Measurements from ENCODE around the gene PAQR5.
"Not testable (repeated sequence)": the region's sequence is repeated elsewhere in the genome, so short reads cannot be mapped to it uniquely, and the experiment has no call there.

The PAQR5 gene

DNA sequence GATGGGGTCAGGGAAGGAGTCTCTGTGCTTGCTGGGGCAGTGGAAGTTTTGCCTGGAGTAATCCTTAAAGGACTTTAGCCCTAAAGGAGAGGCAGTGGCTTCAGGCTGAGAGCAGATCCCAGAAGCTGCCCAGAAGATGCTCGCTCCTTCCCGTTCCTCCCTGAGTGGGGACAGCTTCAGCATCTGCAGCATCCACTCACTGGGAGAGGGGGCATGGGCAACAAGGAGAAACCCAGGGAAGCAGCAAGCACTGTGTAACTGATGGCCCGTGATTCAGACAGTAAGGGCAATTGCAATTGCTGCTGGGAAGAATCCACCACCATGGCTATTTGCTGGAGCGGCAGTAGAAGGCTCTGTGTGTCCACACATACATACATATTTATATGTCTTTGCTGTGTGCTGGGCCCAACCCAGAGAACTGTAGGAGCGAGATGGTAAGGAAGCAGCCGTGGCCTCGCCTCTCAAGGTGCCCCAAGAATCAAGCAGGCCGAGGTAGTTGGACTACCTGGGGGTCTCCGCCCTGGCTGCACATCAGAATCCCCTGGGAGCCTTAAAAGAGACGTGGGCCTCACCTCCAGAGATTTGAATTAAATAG is 5.8 kb upstream of the PAQR5 start:
- DNase-seq (ENCODE audit: low read depth, low spot score), result no peak

DNA sequence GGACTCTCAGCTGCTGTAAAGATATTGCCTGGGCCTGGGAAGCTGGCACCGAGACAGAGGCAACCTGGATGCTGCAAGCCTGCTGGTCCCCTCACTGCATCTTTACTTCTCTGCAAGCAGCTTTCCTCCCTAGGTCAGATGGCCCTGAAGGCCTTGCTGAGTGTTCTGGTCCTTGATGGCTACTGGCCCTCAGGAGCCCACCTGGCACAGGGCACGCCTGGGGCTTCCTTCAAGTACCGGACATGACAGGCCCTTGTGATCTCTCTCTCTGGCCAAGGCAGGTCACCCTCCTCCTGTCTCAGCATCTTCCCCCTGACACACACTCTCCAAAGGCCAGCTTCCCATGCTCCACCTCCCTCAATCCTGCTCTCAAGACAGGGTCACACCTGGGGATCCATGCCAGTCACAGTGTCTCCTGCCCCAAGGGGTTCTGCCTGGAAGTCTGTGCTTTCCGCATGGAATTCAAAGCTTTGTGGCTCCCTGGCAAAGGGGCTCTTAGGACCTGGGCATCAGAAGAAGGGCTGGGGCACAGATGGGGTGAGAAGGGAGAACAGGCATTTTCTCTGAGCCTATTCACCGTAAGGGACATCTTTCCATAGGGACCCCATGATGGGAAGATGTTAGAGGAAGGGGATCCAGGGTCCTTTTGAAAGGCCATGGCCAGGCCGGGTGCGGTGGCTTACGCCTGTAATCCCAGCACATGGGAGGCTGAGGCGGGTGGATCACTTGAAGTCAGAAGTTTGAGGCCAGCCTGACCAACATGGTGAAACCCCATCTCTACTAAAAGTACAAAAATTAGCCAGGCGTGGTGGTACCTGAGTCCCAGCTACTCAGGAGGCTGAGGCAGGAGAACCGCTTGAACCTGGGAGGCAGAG is 4.7 kb upstream of the PAQR5 start:
- DNase-seq (ENCODE audit: low read depth, low spot score), result no peak

DNA sequence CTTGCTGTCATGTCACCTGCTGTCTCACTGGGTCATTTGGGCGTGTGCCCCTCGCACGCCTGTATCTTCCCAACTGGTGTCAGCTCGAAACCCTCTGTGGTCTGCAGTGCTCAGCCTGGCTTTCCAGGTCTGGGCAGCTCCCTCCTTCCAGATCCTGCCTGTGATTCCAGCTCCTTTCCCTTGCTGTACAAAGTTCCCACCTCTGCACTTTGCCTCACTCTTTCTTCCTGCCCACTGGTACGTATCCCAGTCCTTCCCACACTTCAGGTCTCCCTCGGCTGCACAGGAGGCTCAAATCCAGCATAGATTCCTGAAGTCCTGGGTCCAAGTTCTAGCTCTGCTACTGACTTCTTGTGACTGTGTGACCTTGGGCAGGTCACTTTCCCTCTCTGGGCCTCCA is 2.1 kb upstream of the PAQR5 start:
- DNase-seq (ENCODE audit: low read depth, low spot score), result no peak

DNA sequence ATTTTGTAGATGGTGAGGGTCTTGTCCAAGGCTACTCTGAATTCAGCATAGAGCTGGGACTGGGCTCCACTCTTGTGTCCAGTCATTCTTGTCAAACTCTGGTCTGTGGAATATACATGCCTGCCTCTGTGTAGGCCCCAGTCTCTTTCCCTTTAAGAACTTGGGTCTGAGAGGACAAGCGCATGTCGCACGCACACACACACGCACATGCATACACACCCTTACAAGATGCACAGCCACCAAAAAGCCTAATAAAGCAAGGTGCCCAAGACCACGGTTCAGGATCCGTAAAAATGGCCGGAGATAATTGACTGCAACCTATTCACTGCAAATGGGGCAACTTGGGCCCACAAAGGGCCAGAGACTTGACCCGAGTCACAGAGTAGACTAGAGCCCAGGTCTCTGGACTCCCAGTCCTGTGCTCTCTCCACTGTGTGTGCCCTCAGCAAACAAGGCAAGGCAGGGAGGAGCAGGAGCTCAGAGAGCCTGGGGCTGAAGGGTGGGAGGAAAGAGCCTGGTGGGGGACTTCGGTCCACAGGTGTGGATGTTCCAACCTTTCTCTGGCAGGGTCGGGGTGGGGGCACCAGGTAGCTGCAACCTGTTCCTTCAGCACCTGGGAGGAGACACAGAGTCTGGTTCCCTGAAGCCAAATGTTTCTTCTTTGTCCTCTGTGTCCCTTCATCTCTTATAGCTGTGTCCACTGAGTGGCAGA is 914 bp upstream of the PAQR5 start:
- DNase-seq (ENCODE audit: low read depth, low spot score), result no peak

DNA sequence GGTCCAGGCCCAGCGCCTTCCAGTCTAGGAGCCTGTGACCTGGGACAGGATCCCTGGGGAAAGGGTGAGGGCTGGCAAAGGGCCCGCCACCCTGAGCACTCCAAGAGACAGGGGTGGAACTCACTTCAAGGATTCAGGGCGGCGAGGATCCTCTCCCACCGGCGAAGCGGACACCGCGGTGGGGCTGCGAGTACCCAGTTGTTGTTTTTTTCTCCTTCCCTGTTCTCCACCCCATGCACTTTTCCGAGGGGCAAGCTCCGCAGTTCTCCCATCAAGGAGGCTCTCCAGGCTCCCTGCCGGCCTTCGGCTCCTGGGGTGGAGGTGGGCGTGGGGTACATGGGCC is 387 bp upstream of the PAQR5 start:
- DNase-seq (ENCODE audit: low read depth, low spot score), result no peak

DNA sequence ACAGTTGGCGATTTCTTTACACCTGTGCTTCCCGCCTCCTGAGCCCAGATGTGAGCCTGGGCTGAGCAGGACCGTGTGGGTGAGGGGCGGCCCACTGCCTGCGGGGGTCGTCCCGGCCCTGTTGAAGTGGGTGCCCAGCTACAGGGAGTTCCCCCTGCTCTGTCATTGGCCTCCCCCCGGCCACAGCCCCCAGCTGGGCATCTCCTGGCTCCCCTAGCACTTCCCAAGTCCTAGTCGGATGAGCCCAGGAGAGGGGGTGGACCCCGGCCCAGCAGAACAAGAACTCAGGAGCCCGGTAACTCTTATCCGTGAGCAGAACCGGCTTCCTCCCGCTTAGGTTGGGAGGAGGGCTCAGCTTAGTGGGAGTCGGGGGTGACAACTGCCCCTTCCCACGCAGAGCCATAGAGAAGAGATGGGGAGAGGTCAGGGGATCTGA is 757 bp downstream of the PAQR5 start:
- DNase-seq (ENCODE audit: low read depth, low spot score), result no peak

DNA sequence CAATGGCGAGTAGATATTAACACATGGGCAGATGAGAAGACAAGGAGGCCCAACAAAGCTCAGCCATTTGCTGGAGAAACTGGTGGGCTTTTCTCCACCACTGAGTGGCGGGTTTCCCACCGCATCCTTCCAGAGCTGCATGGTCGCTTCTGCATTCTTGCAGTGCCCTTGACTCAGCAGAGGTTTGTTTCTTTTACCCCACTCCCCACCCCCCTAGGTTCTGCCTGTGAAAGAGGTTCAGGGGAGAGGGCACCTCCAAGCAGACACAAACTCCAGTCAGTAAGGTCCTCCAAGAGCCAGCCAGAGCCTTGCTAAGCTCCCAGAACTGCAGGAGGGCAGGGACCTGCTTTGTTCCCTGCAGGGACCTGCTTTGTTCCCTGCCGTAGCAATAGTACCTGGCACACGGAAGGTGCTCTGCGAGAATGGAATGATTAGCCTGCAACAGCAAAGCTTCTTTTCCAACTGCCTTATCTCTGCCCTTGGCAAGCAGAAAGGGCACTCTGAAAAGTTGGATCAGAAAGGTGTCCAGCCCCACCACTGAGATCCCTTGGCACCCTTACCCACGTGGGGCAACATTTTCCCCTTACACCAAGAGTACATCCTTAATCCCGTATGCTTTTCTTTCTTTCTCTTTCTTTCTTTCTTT is 1.4 kb downstream of the PAQR5 start:
- peak; percentile 39 for DNase-seq (ENCODE audit: low read depth, low spot score)

DNA sequence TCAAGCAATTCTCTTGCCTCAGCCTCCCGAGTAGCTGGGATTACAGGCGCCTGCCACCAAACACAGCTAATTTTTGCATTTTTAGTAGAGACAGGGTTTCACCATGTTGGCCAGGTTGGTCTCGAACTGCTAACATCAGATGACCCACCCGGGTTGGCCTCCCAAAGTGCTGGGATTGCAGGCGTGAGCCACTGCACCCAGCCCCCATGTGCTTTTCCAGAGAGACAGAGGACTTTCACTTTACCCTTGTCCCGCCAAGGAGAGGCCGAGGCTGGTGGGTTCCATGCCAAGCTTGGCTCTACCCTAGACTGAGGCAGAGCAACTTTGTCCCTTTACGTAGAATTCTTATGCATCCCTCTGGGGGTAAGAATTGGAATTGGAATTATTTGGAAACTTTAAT is 2.4 kb downstream of the PAQR5 start:
- DNase-seq (ENCODE audit: low read depth, low spot score), result not testable (repeated sequence)

DNA sequence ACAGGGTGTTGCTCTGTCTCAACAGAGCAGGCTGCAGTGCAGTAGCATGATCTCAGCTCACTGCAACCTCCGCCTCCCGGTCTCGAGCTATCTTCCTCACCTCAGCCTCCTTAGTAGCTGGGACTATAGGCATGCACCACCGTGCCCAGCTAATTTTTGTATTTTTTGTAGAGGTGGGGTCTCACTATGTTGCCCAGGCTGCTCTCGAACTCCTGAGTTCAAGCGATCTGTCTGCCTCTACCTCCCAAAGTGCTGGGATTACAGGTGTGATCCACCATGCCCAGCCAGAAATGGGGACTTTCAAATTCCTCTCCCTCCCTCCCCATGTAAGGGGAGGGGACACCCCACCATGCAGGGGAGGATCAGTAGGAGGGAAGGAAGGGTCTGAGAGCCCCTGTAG is 3.4 kb downstream of the PAQR5 start:
- DNase-seq (ENCODE audit: low read depth, low spot score), result not testable (repeated sequence)

DNA sequence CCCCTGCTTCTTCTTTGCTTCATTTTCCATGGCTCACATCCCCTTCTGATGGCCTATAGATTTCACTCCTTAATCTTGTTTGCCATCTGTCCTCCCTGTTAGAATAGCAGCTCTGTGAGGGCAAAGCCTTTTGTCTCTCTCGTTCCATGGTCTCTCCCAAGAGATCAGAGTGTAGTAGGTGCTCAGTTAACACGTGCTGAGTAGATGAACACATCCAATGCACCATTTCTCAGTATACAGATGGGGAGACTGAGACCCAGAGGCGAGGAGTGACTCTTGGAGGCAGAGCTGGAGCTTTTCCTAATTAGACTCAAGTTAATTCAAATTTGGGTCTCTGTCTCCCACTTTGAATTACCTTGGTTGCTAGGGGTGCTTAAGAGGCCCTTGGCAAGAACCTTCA is 4.2 kb downstream of the PAQR5 start:
- no peak for DNase-seq (ENCODE audit: low read depth, low spot score)

DNA sequence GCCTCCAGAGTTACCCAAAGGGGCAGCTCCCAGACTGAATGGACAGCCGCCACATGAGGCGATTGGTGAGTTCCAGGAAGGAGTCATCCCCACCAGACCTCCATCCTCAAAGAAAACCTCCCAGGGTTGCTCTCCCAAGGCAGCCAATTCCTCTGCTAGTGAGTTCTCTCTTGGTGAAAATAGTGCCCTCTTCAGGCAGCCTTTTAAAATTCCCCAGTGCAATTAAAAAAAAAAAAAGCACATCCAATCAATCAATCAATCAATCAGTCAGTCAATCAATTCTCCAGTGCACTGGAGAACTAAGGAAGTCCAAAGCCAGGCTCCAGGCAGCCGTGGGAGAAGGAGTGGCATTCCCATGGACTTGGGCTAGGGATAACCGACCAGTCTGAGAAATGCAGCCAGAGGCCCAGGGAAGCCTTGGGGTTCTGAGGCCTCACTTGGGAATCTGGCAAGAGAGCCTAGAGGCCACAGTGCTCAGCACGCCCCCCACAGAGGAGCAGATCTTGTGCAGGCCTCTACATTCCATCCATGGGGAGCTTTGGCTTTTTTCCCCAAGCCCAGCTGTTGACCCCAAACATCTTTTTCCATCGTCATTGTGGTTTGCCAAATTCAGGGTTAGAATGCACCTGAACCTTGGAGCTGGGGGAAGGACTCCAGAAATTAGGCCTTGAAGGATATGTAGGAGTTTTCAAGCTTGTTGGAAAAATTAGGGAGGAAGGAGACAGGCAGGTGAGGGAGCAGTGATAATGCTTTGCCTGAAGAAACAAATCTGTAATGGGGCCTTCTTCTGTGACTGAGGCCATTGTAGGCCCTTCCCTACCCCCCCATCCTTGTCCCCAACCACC is 4.8 kb downstream of the PAQR5 start:
- DNase-seq (ENCODE audit: low read depth, low spot score), result peak; percentile 56

DNA sequence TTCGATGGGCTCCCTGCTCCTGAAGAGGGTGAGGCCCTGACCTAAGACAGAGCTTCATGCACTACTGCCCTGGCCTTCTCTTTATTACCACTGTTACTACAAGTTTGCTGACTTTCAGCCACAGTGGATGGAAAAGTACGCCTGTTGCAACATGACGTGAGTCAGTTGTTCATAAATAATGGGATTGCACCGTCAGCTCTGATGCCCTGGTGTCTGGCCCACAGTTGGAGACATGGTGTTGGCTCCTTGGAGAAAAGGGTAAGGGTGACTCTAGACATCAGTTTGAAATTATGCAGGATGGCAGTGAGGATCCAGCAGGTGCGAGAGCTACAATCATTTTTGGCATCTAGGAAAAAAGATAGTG is 5.5 kb downstream of the PAQR5 start:
- no peak for DNase-seq (ENCODE audit: low read depth, low spot score)

DNA sequence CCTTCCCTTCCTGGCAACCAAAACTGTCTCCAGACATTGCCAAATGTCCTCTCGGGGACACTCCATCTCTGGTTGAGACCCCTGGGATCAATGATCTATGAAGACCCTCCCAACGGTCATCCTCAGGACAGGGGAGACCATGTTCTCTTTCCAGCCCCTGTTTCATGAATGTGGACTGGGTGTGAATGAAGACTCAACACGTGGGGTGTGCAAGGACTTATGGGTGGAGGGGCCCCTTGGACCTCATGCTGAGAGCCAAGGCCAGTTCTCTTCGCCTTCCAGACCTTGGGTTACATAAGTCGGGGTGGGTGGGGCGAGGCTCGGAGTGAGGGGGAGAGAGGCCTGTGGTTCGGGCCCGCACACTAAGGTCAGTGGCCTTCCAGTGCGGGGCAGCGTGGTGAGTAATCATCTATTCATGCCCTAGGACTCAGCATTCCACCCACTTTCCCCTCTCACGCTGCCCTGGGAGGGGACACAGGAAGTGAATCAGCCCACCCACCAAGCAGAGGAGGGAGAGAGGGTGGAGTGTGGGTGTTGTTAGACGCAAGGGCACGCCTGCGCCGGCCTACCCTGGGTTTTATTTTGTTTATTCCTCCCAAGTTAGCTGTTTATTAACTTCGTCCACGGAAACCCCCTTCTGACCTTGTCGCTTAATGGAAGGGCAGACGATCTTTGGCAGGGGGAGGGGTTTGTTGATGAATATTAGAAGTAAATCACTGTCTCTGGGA is 6.7 kb downstream of the PAQR5 start:
- peak; percentile 30 for DNase-seq (ENCODE audit: low read depth, low spot score)

DNA sequence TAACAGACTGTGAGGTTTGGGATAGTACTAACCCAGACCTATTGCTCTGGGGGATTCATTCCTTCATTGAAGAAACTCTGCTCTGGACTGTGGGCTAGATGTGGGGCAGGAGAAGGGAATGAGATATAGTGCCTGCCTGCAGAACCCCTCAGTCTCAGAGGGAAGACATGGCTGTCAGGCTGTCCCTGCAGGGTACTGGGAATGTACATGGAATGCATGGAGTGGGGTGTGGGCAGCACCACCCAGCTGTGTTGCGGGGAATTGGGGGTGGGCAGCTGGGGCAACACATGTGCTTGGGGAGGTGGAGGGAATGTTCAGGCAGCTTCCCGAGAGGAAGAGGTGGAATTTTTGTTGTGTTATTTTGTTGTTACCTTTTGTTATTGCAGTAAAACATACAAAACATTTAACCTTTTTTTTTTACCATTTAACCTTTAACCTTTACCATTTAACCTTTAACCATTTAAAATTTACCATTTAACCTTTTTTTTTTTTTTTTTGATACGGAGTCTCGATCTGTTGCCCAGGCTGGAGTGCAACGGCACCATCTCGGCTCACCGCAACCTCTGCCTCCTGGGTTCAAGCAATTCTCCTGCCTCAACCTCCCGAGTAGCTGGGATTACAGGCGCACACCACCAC is 7.3 kb downstream of the PAQR5 start:
- no peak for DNase-seq (ENCODE audit: low read depth, low spot score)

DNA sequence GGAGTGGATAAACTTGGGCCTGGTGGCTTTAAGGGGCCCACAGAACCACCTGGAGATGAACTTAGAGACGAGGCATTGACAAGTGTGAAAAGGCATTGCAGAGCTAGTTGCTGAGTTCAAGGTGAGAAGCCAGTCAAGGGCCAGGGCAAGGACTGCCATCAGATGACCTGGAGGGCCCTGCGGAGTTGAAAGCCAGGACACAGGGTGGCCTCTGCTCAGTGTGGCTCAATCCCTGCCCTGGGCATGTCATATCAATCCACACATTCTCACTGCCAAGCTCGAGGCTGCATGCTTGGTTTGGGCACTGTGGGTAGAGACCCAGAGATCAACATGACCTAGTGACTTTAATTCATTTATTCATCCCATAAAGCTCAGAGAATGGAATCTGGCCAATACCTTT is 9.2 kb downstream of the PAQR5 start:
- DNase-seq (ENCODE audit: low read depth, low spot score), result no peak

DNA sequence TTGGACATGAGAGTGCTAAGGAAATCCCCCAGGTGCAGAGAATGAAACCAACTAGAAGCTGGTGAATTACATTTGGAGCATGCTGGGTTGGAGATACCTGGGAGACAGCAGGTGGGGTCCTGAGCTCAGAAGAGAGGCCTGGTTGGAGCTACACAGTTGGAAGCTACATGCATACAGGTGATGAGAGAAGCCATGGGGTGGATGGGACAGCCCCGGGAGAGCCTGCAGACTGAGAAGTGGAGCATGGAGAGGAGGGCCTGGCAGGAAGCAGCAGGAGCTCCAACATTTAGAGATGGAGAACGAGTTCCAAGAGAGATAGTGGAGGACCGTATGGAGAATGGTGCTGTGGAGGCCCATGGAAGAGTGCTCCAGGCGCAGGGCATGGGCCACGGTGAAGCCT is 10.2 kb downstream of the PAQR5 start:
- DNase-seq (ENCODE audit: low read depth, low spot score), result no peak

DNA sequence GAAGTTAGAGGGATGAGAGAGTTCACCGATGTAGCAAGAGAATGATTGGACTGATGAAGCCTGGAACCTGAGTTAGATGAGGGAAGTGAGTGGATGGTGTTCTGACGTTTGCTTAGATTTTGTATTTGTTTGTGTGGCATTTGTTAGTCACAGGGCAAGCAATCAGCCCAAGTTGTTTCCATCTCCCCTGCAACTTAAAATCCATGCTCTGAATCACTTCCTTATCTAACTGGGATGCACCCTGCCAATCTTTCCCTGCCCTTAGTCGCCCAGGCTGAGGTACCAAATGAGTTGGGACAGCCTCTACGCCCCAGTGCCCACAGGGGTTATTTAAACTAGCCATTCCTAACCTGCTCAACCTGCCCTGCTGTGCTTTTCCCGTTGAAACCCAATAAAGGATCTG is 12.6 kb downstream of the PAQR5 start:
- DNase-seq (ENCODE audit: low read depth, low spot score), result peak; percentile 49

DNA sequence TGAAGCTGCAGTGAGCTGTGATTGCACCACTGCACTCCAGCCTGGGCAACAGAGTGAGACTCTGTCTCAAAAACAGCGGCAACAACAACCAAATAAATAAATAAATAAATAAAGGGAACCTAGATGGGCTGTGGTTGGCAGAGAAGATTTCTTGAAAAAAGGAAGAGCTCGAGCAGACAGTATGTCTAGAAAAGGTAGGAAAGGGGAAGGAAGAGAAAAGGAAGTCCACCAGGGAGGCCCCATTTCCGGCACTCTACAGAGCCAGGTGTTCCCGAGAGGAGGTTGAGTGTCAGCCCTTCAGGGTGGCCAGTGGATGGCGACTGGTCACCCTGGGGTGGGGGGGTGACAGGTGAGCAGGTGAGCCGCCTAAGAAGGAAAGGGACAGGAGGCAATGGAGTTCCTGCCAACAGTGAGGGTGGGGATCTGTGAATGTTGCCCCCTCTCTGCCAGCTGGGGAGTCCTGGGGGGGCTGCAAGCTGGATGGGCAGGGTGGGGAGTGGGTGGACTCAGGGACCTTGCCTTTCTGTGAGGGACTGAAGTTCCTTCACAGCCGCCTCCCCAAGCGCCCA is 14.8 kb downstream of the PAQR5 start:
- no peak for DNase-seq (ENCODE audit: low read depth, low spot score)

DNA sequence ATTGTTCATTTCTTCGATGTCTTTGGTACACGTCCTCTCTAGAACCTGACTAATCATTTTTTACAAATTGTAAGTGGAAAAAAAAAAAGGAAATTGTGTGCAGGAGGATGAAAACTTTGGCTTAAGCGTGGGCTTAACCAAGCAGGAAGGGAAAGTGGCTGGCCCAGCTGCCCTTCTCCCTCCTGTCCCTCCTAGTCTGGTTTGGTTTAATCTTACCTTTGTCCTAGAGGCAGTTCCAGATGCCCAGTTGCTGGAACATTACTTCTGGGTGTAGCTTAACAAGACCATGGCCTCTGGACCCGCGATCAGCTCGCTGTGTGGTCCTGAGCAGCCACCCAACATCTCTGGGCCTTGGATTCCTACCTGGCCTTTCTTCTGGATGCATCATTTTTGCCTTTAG is 15.4 kb downstream of the PAQR5 start:
- DNase-seq (ENCODE audit: low read depth, low spot score), result no peak

DNA sequence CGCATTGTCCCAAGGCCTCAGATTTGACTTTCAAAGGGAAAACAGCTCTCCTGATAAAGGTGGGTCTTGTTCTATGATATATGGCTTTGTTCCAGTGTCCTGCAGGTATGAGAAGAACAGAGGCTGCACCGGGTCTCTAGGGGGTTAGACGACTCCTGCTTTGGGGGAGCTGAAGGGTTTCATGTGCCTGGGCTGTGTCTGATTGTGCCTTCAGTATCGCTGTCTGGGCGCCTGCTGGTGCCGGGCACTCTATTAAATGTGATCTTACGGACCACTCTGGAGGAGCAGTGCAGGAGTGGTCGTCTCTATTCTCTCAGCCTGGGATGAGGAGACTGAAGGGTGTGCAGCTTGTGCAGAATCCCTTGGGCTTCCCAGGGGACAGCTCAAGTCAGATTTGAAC is 16.0 kb downstream of the PAQR5 start:
- DNase-seq (ENCODE audit: low read depth, low spot score), result no peak
